Measurements from ENCODE around the gene GAREM1.

GAREM1 gene

GRCh38 chr18:32333781-32334180, 136.9 kb downstream of the GAREM1 start:
- intact Hi-C loops (cut with micrococcal nuclease) = no loop called here

GRCh38 chr18:32332708-32333107, 138.0 kb downstream of the GAREM1 start:
- intact Hi-C loops (cut with micrococcal nuclease) = no loop called here
- no peak overlapping the region for H3K27ac Mint-ChIP-seq
- H3K4me3 Mint-ChIP-seq = no peak overlapping the region
- H3K27me3 Mint-ChIP-seq = no peaks in the 10 kb centered on the region
- no peaks in the 10 kb centered on the region for H3K9me3 Mint-ChIP-seq
- H3K4me1 Mint-ChIP-seq (ENCODE audit: low read depth) = no peaks in the 10 kb centered on the region
- H3K36me3 Mint-ChIP-seq (ENCODE audit: low read depth) = no peaks in the 10 kb centered on the region

More at GRCh38 chr18:32333781-32334180, 136.9 kb downstream of the GAREM1 start:
- no peaks in the 10 kb centered on the region for H3K9me3 Mint-ChIP-seq
- no peak overlapping the region for H3K27ac Mint-ChIP-seq
- H3K4me1 Mint-ChIP-seq (ENCODE audit: low read depth) = no peaks in the 10 kb centered on the region
- H3K4me3 Mint-ChIP-seq = no peak overlapping the region
- no peaks in the 10 kb centered on the region for H3K36me3 Mint-ChIP-seq (ENCODE audit: low read depth)
- no peaks in the 10 kb centered on the region for H3K27me3 Mint-ChIP-seq

GRCh38 chr18:32328974-32329373, 141.7 kb downstream of the GAREM1 start:
- H3K36me3 Mint-ChIP-seq (ENCODE audit: low read depth) = no peaks in the 10 kb centered on the region
- intact Hi-C loops (cut with micrococcal nuclease) = no loop called here
- H3K4me1 Mint-ChIP-seq (ENCODE audit: low read depth) = no peaks in the 10 kb centered on the region
- H3K9me3 Mint-ChIP-seq = no peaks in the 10 kb centered on the region
- H3K27ac Mint-ChIP-seq = no peak overlapping the region
- H3K27me3 Mint-ChIP-seq = no peaks in the 10 kb centered on the region
- H3K4me3 Mint-ChIP-seq = no peak overlapping the region

- H3K4me3 Mint-ChIP-seq = no peak overlapping the region
- no peaks in the 10 kb centered on the region for H3K9me3 Mint-ChIP-seq
- no peaks in the 10 kb centered on the region for H3K4me1 Mint-ChIP-seq (ENCODE audit: low read depth)
- H3K27ac Mint-ChIP-seq = no peak overlapping the region
- intact Hi-C loops (cut with micrococcal nuclease) = no loop called here
- H3K36me3 Mint-ChIP-seq (ENCODE audit: low read depth) = no peaks in the 10 kb centered on the region
- H3K27me3 Mint-ChIP-seq = no peaks in the 10 kb centered on the region
Observed at GRCh38 chr18:32328379-32328778, 142.3 kb downstream of the GAREM1 start.

- intact Hi-C loops (cut with micrococcal nuclease) = no loop called here
- H3K27me3 Mint-ChIP-seq = no peaks in the 10 kb centered on the region
- H3K9me3 Mint-ChIP-seq = no peaks in the 10 kb centered on the region
- no peaks in the 10 kb centered on the region for H3K4me1 Mint-ChIP-seq (ENCODE audit: low read depth)
- no peak overlapping the region for H3K4me3 Mint-ChIP-seq
- H3K27ac Mint-ChIP-seq = no peak overlapping the region
- H3K36me3 Mint-ChIP-seq (ENCODE audit: low read depth) = no peaks in the 10 kb centered on the region
Observed at GRCh38 chr18:32326450-32327308, 144.0 kb downstream of the GAREM1 start.

GRCh38 chr18:32324181-32324580, 146.5 kb downstream of the GAREM1 start:
- no peaks in the 10 kb centered on the region for H3K36me3 Mint-ChIP-seq (ENCODE audit: low read depth)
- intact Hi-C loops (cut with micrococcal nuclease) = no loop called here
- no peaks in the 10 kb centered on the region for H3K9me3 Mint-ChIP-seq
- no peaks in the 10 kb centered on the region for H3K27me3 Mint-ChIP-seq
- H3K4me1 Mint-ChIP-seq (ENCODE audit: low read depth) = no peaks in the 10 kb centered on the region
- no peak overlapping the region for H3K4me3 Mint-ChIP-seq
- H3K27ac Mint-ChIP-seq = no peak overlapping the region

GRCh38 chr18:32321826-32322225, 148.9 kb downstream of the GAREM1 start:
- H3K9me3 Mint-ChIP-seq = no peaks in the 10 kb centered on the region
- no peaks in the 10 kb centered on the region for H3K27me3 Mint-ChIP-seq
- H3K4me3 Mint-ChIP-seq = no peak overlapping the region
- no peak overlapping the region for H3K27ac Mint-ChIP-seq
- H3K4me1 Mint-ChIP-seq (ENCODE audit: low read depth) = no peaks in the 10 kb centered on the region
- intact Hi-C loops (cut with micrococcal nuclease) = no loop called here
- no peaks in the 10 kb centered on the region for H3K36me3 Mint-ChIP-seq (ENCODE audit: low read depth)

- Mint-ChIP-seq H3K4me1 (ENCODE audit: low read depth) (no peaks in the 10 kb centered on the region), H3K36me3 (ENCODE audit: low read depth) (no peaks in the 10 kb centered on the region), H3K4me3 (no peak overlapping the region), H3K9me3 (no peaks in the 10 kb centered on the region), H3K27ac (no peak overlapping the region), H3K27me3 (no peaks in the 10 kb centered on the region)
- intact Hi-C loops (cut with micrococcal nuclease) = no loop called here
Observed at GRCh38 chr18:32319084-32319483, 151.6 kb downstream of the GAREM1 start.

GRCh38 chr18:32318581-32318980, 152.1 kb downstream of the GAREM1 start:
- intact Hi-C loops (cut with micrococcal nuclease) = no loop called here
- H3K27me3 Mint-ChIP-seq = no peaks in the 10 kb centered on the region

GRCh38 chr18:32317651-32318050, 153.0 kb downstream of the GAREM1 start:
- no peaks in the 10 kb centered on the region for H3K27me3 Mint-ChIP-seq
- intact Hi-C loops (cut with micrococcal nuclease) = no loop called here
- no peaks in the 10 kb centered on the region for H3K36me3 Mint-ChIP-seq (ENCODE audit: low read depth)
- no peaks in the 10 kb centered on the region for H3K9me3 Mint-ChIP-seq
- no peaks in the 10 kb centered on the region for H3K4me1 Mint-ChIP-seq (ENCODE audit: low read depth)
- H3K27ac Mint-ChIP-seq = no peak overlapping the region
- no peak overlapping the region for H3K4me3 Mint-ChIP-seq

More at GRCh38 chr18:32318581-32318980, 152.1 kb downstream of the GAREM1 start:
- Mint-ChIP-seq H3K27ac (no peak overlapping the region), H3K9me3 (no peaks in the 10 kb centered on the region), H3K4me3 (no peak overlapping the region), H3K4me1 (ENCODE audit: low read depth) (no peaks in the 10 kb centered on the region), H3K36me3 (ENCODE audit: low read depth) (no peaks in the 10 kb centered on the region)

- Mint-ChIP-seq H3K36me3 (ENCODE audit: low read depth) (no peaks in the 10 kb centered on the region), H3K27me3 (no peaks in the 10 kb centered on the region), H3K4me3 (no peak overlapping the region), H3K27ac (no peak overlapping the region), H3K4me1 (ENCODE audit: low read depth) (no peaks in the 10 kb centered on the region), H3K9me3 (no peaks in the 10 kb centered on the region)
- intact Hi-C loops (cut with micrococcal nuclease) = no loop called here
Observed at GRCh38 chr18:32315881-32316280, 154.8 kb downstream of the GAREM1 start.

GRCh38 chr18:32310774-32311173, 159.9 kb downstream of the GAREM1 start:
- H3K9me3 Mint-ChIP-seq = no peaks in the 10 kb centered on the region
- H3K27me3 Mint-ChIP-seq = no peaks in the 10 kb centered on the region
- H3K36me3 Mint-ChIP-seq (ENCODE audit: low read depth) = no peaks in the 10 kb centered on the region
- H3K4me3 Mint-ChIP-seq = no peak overlapping the region
- no peaks in the 10 kb centered on the region for H3K4me1 Mint-ChIP-seq (ENCODE audit: low read depth)
- H3K27ac Mint-ChIP-seq = no peak overlapping the region
- intact Hi-C loops (cut with micrococcal nuclease) = no loop called here

- no peaks in the 10 kb centered on the region for H3K36me3 Mint-ChIP-seq (ENCODE audit: low read depth)
- intact Hi-C loops (cut with micrococcal nuclease) = no loop called here
- H3K4me1 Mint-ChIP-seq (ENCODE audit: low read depth) = no peaks in the 10 kb centered on the region
- no peaks in the 10 kb centered on the region for H3K27me3 Mint-ChIP-seq
- no peak overlapping the region for H3K27ac Mint-ChIP-seq
- H3K4me3 Mint-ChIP-seq = no peak overlapping the region
- no peaks in the 10 kb centered on the region for H3K9me3 Mint-ChIP-seq
Observed at GRCh38 chr18:32310101-32310500, 160.6 kb downstream of the GAREM1 start.

- Mint-ChIP-seq H3K4me3 (no peak overlapping the region), H3K9me3 (no peaks in the 10 kb centered on the region), H3K4me1 (ENCODE audit: low read depth) (no peaks in the 10 kb centered on the region), H3K27me3 (no peaks in the 10 kb centered on the region), H3K36me3 (ENCODE audit: low read depth) (no peaks in the 10 kb centered on the region), H3K27ac (no peak overlapping the region)
- intact Hi-C loops (cut with micrococcal nuclease) = no loop called here
Observed at GRCh38 chr18:32308493-32309120, 162.1 kb downstream of the GAREM1 start.
